HL-60 (cell line): ENCODE measurements around the gene PDK1.

Experiments used
- DNase-seq, 2 experiments: peaks; one replicate each; pipeline ENCODE4 v3.0.0-alpha.2; 2010 to 2020; ENCODE audit warnings: low read depth in 1 of 2, low spot score in 1 of 2
- H3K27ac ChIP-seq: fragments of 250-450 bp; sonication (Bioruptor Pico); replicated peaks from 2 replicates; pipeline ENCODE4 v1.5.1; 2020; ENCODE audit warnings: mild to moderate bottlenecking, moderate library complexity
- H3K27me3 ChIP-seq: fragments of 250-450 bp; sonication (Bioruptor Pico); 2 replicates; pipeline ENCODE4 v1.5.1; 2021; ENCODE audit warnings: mild to moderate bottlenecking, moderate library complexity; ENCODE audit not compliant: insufficient read depth, poor library complexity, severe bottlenecking
- H3K4me3 ChIP-seq: replicated peaks from 2 replicates; pipeline ENCODE4 v1.5.1; 2011; ENCODE audit warnings: mild to moderate bottlenecking, control low read depth, low read length; ENCODE audit not compliant: insufficient read depth
- CTCF ChIP-seq: IDR thresholded peaks from one replicate; pipeline ENCODE4 v1.5.1; 2011; ENCODE audit warnings: low read length, control low read depth, inconsistent platforms; ENCODE audit not compliant: insufficient read depth
- GABPA ChIP-seq: IDR thresholded peaks from 2 replicates; pipeline ENCODE4 v1.6.1; 2012; ENCODE audit warnings: low read depth
- POLR2AphosphoS5 ChIP-seq: IDR thresholded peaks from 2 replicates; pipeline ENCODE4 v1.6.1; 2012; ENCODE audit warnings: low read depth
- REST ChIP-seq: IDR thresholded peaks from 2 replicates; pipeline ENCODE4 v1.6.1; 2012; ENCODE audit warnings: low read depth; ENCODE audit not compliant: insufficient replicate concordance
- SPI1 ChIP-seq: IDR thresholded peaks from 2 replicates; pipeline ENCODE4 v1.6.1; 2012; ENCODE audit warnings: low read depth, mild to moderate bottlenecking, borderline replicate concordance

PDK1 gene

DNA sequence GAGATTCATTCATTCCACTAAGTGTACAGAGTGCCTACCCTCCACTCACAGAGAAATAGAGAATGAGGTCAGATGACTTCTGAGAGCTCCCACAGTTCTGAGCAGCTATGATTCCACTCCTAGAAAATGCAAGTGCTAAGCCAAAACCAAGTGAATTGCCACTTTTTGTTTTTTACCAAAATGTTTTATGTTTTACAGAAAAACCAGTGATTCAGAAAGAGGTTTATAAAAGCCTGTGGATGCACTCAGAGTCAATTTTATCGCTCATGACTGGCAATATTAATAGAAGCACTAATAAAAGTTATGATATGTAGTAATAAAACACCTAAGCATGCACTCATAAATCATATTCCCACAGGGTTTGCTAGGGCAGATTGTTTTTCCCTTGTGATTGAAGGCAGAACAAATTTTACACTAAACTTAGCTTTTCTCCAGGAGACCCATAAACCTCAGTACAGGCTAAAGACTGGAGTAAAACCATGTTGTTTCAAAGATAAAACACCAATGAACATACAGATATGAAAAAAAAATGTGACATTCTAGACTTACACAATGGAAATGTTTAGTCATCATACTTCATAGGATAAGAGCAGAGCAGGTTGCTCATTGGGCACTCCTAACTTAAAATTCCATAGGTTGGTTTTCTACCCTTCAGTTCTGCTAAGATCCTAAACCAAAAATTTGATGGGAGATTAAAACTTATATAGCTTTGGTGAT is 67.5 kb downstream of the PDK1 start:
- no peak for DNase-seq
- H3K4me3 ChIP-seq: no peak overlapping the region
- no peak overlapping the region for H3K27ac ChIP-seq
- no peaks in the 10 kb centered on the region for H3K27me3 ChIP-seq
- TF ChIP-seq REST (no peak), GABPA (no peak), POLR2AphosphoS5 (no peak), CTCF (no peak), SPI1 (no peak)

- Histone ChIP-seq H3K4me3 (no peak overlapping the region), H3K27ac (no peak overlapping the region), H3K27me3 (no peaks in the 10 kb centered on the region)
- no peak for DNase-seq
- no peak for TF ChIP-seq POLR2AphosphoS5
- no peak for TF ChIP-seq REST
- TF ChIP-seq SPI1: no peak
- TF ChIP-seq CTCF: no peak
- no peak for TF ChIP-seq GABPA
These were observed 69.1 kb downstream of the PDK1 start for GRCh38 chr2:172624996-172625395.

- no peak for TF ChIP-seq REST
- no peak for TF ChIP-seq CTCF
- TF ChIP-seq GABPA: no peak
- TF ChIP-seq POLR2AphosphoS5: no peak
- TF ChIP-seq SPI1: no peak
- Histone ChIP-seq H3K27me3 (no peaks in the 10 kb centered on the region), H3K27ac (no peak overlapping the region), H3K4me3 (no peak overlapping the region)
- DNase-seq: no peak
These were observed 71.3 kb downstream of the PDK1 start for GRCh38 chr2:172627181-172627580.
